Nephron (organoid): ENCODE results near the gene ERBB4.
A peak's percentile ranks its signal among the peaks of the same experiment; 100 is the strongest.

ENCODE experiments used
- H3K27ac Mint-ChIP-seq, 3 experiments: 2 replicates each; pipeline ENCODE4 v1.8.0; 2020; ENCODE audit warnings: mixed read lengths in 3 of 3, mild to moderate bottlenecking in 2 of 3, moderate library complexity in 1 of 3
- H3K27me3 Mint-ChIP-seq: 2 replicates; pipeline ENCODE4 v1.8.0; 2021; ENCODE audit warnings: low read depth, mild to moderate bottlenecking, moderate library complexity, mixed read lengths
- H3K36me3 Mint-ChIP-seq: 2 replicates; pipeline ENCODE4 v1.8.0; 2020; ENCODE audit warnings: low read depth, mixed read lengths
- H3K4me1 Mint-ChIP-seq: 2 replicates; pipeline ENCODE4 v1.8.0; 2020; ENCODE audit warnings: mixed read lengths
- H3K4me3 Mint-ChIP-seq, 3 experiments: 2 replicates each; pipeline ENCODE4 v1.8.0; 2020; ENCODE audit warnings: mild to moderate bottlenecking in 3 of 3, mixed read lengths in 3 of 3, moderate library complexity in 2 of 3
- H3K9me3 Mint-ChIP-seq: 2 replicates; pipeline ENCODE4 v1.8.0; 2020; ENCODE audit warnings: mixed read lengths
- TF ChIP-seq, protein P1 (sequence below), 3 experiments: fragments of 200-600 bp; sonication (generic); IDR thresholded peaks; one replicate each; pipeline ENCODE4 v1.5.0; 2021; ENCODE audit warnings: antibody characterized with exemption in 3 of 3; ENCODE audit not compliant: unreplicated experiment in 3 of 3

The ERBB4 gene

GRCh38 chr2:211755187-211755586, 783.4 kb downstream of the ERBB4 start:
- no peaks in the 10 kb centered on the region for H3K36me3 Mint-ChIP-seq
- no peaks in the 10 kb centered on the region for H3K9me3 Mint-ChIP-seq
- H3K27ac Mint-ChIP-seq: no peak overlapping the region
- H3K4me3 Mint-ChIP-seq: no peak overlapping the region
- TF ChIP-seq, protein P1, sequence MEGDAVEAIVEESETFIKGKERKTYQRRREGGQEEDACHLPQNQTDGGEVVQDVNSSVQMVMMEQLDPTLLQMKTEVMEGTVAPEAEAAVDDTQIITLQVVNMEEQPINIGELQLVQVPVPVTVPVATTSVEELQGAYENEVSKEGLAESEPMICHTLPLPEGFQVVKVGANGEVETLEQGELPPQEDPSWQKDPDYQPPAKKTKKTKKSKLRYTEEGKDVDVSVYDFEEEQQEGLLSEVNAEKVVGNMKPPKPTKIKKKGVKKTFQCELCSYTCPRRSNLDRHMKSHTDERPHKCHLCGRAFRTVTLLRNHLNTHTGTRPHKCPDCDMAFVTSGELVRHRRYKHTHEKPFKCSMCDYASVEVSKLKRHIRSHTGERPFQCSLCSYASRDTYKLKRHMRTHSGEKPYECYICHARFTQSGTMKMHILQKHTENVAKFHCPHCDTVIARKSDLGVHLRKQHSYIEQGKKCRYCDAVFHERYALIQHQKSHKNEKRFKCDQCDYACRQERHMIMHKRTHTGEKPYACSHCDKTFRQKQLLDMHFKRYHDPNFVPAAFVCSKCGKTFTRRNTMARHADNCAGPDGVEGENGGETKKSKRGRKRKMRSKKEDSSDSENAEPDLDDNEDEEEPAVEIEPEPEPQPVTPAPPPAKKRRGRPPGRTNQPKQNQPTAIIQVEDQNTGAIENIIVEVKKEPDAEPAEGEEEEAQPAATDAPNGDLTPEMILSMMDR (IDR thresholded peaks at IDR 0.05; ENCODE audit: unreplicated experiment in 3 of 3): no peak
- peaks cover 5% of the 10 kb centered on the region for H3K4me1 Mint-ChIP-seq
- H3K27me3 Mint-ChIP-seq: no peaks in the 10 kb centered on the region

DNA sequence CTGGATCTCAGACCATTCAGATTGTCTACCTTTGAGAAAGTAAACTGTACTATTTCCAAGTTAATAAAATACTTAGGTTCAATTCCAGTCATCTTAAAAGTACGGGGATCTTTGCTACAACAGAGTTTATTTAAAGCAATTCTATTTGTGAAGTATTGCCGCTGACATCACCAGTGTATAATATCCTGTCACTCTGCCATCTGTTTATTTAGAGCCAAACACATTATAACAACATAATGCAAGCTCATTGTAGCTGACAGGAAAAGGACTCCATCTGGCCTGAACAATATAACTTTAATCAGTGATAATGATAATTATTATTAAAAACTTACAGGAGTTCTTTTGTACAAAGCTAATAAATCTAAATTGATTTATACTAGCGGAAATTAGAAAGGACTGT, 786.8 kb downstream of the ERBB4 start:
- Mint-ChIP-seq H3K9me3 (no peaks in the 10 kb centered on the region), H3K4me3 (no peak overlapping the region), H3K27ac (no peak overlapping the region), H3K4me1 (peaks cover 5% of the 10 kb centered on the region), H3K27me3 (no peaks in the 10 kb centered on the region), H3K36me3 (no peaks in the 10 kb centered on the region)
- TF ChIP-seq, protein P1 (IDR thresholded peaks at IDR 0.05; ENCODE audit: unreplicated experiment in 3 of 3): no peak

GRCh38 chr2:211748339-211748738, 790.3 kb downstream of the ERBB4 start:
- H3K27ac Mint-ChIP-seq: no peak overlapping the region
- no peaks in the 10 kb centered on the region for H3K9me3 Mint-ChIP-seq
- H3K4me3 Mint-ChIP-seq: no peak overlapping the region
- TF ChIP-seq, protein P1 (IDR thresholded peaks at IDR 0.05; ENCODE audit: unreplicated experiment in 3 of 3): no peak
- H3K27me3 Mint-ChIP-seq: no peaks in the 10 kb centered on the region
- peaks cover 5% of the 10 kb centered on the region for H3K4me1 Mint-ChIP-seq
- H3K36me3 Mint-ChIP-seq: no peaks in the 10 kb centered on the region

GRCh38 chr2:211745295-211746097, 793.1 kb downstream of the ERBB4 start:
- no peaks in the 10 kb centered on the region for H3K27me3 Mint-ChIP-seq
- H3K4me3 Mint-ChIP-seq: no peak overlapping the region
- H3K9me3 Mint-ChIP-seq: no peaks in the 10 kb centered on the region
- no peaks in the 10 kb centered on the region for H3K4me1 Mint-ChIP-seq
- no peaks in the 10 kb centered on the region for H3K36me3 Mint-ChIP-seq
- TF ChIP-seq, protein P1 (IDR thresholded peaks at IDR 0.05; ENCODE audit: unreplicated experiment in 3 of 3): peak; percentile 80 to 88 (median 88)
- H3K27ac Mint-ChIP-seq: peak overlapping the region in 1 of 3 experiments; percentile 52

DNA sequence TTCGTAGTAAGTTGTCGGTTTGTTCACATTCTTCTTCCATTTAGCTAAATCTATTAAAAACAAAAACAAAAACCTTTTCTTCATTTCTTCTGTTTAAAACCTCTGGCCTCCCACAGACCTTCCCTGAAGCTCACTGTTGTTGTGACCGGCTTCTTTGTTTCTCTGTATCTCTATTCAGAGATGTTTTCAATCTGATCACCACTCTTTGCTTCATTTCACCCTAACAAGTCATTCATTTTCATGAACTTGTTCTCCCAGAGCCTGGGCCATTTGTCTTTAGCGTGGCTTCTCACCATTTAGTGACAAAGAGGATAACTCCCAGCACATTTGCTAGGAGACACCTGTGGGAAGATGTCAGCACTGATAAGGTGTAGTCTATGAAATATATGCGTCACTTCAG, 794.2 kb downstream of the ERBB4 start:
- TF ChIP-seq, protein P1 (IDR thresholded peaks at IDR 0.05; ENCODE audit: unreplicated experiment in 3 of 3): no peak
- no peak overlapping the region for H3K27ac Mint-ChIP-seq
- no peaks in the 10 kb centered on the region for H3K36me3 Mint-ChIP-seq
- no peaks in the 10 kb centered on the region for H3K9me3 Mint-ChIP-seq
- H3K4me1 Mint-ChIP-seq: no peaks in the 10 kb centered on the region
- no peak overlapping the region for H3K4me3 Mint-ChIP-seq
- no peaks in the 10 kb centered on the region for H3K27me3 Mint-ChIP-seq

DNA sequence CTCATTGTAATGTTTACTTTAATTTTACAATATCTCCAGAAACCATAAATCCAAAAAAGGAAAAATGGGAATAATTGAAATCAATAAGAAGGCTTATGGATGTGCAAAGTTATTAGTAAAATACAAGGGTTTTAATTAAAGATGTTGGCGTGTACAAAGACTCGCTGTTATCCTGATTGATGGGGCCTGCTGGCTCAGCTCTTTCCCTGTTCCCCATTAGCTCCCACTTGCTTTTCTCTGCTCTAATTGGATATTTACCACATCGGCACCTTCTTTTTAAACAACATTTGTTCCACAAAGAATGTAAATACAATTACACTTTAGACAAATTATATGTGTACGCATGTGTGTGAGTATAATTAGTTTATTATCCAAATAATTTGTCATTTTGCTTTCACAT, 796.6 kb downstream of the ERBB4 start:
- Mint-ChIP-seq H3K9me3 (no peaks in the 10 kb centered on the region), H3K4me1 (no peaks in the 10 kb centered on the region), H3K36me3 (no peaks in the 10 kb centered on the region), H3K27ac (no peak overlapping the region), H3K4me3 (no peak overlapping the region), H3K27me3 (no peaks in the 10 kb centered on the region)
- TF ChIP-seq, protein P1 (IDR thresholded peaks at IDR 0.05; ENCODE audit: unreplicated experiment in 3 of 3): no peak
